GM19025 (cell line): ENCODE results near the gene RSPH10B.
"Not testable (repeated sequence)": the region's sequence is repeated elsewhere in the genome, so short reads cannot be mapped to it uniquely, and the experiment has no call there.

Experiments
- ATAC-seq: cut with Tn5 transposase; IDR thresholded peaks from one replicate; pipeline ENCODE4 v1.9.1; 2021; ENCODE audit warnings: mild to moderate bottlenecking, low read depth, moderate library complexity; ENCODE audit not compliant: unreplicated experiment

The RSPH10B gene

GRCh38 chr7:5970347-5970911, at the start of gene RSPH10B:
TSS of gene RSPH10B (minus strand) at chr7:5970689. CDS start at chr7:5967116, 3,573 bp downstream.
- ATAC-seq: not testable (repeated sequence)

- ATAC-seq: no peak
These were observed 46.1 kb upstream of the RSPH10B start for GRCh38 chr7:6016653-6016966.

GRCh38 chr7:6015917-6016652, 45.6 kb upstream of the RSPH10B start:
- no peak for ATAC-seq

GRCh38 chr7:6012355-6013104, 42.0 kb upstream of the RSPH10B start:
- no peak for ATAC-seq

- no peak for ATAC-seq
These were observed 41.1 kb upstream of the RSPH10B start for GRCh38 chr7:6011541-6011940.

GRCh38 chr7:6010370-6010769, 39.9 kb upstream of the RSPH10B start:
- not testable (repeated sequence) for ATAC-seq

- ATAC-seq: peak; percentile 96
These were observed 38.5 kb upstream of the RSPH10B start, which contains the start of the genes AIMP2 and PMS2 for GRCh38 chr7:6008668-6009611. TSS of gene AIMP2 (plus strand) at chr7:6009272. CDS start at chr7:6009364, 92 bp downstream. TSS of gene PMS2 (minus strand) at chr7:6009049. CDS start at chr7:6009019, 30 bp downstream.

- not testable (repeated sequence) for ATAC-seq
These were observed 37.5 kb upstream of the RSPH10B start for GRCh38 chr7:6007835-6008590.

- ATAC-seq: no peak
These were observed 36.9 kb upstream of the RSPH10B start for GRCh38 chr7:6007386-6007785.

GRCh38 chr7:5997210-5997808, 26.8 kb upstream of the RSPH10B start:
- ATAC-seq: no peak

GRCh38 chr7:5987061-5987460, 16.6 kb upstream of the RSPH10B start:
- not testable (repeated sequence) for ATAC-seq

GRCh38 chr7:5979680-5980314, 9.3 kb upstream of the RSPH10B start:
- ATAC-seq: not testable (repeated sequence)

GRCh38 chr7:5973580-5973979, 3.1 kb upstream of the RSPH10B start:
- not testable (repeated sequence) for ATAC-seq

- not testable (repeated sequence) for ATAC-seq
These were observed 6.7 kb downstream of the RSPH10B start for GRCh38 chr7:5963810-5964209.

GRCh38 chr7:5963205-5963604, 7.3 kb downstream of the RSPH10B start:
- ATAC-seq: not testable (repeated sequence)

GRCh38 chr7:5934945-5935450, 35.5 kb downstream of the RSPH10B start:
- ATAC-seq: not testable (repeated sequence)

- ATAC-seq: not testable (repeated sequence)
These were observed 38.4 kb downstream of the RSPH10B start for GRCh38 chr7:5931905-5932644.

- ATAC-seq: not testable (repeated sequence)
These were observed 39.2 kb downstream of the RSPH10B start for GRCh38 chr7:5931250-5931649.
